ENCODE data around the gene EBPL.

- TF ChIP-seq, protein P1, sequence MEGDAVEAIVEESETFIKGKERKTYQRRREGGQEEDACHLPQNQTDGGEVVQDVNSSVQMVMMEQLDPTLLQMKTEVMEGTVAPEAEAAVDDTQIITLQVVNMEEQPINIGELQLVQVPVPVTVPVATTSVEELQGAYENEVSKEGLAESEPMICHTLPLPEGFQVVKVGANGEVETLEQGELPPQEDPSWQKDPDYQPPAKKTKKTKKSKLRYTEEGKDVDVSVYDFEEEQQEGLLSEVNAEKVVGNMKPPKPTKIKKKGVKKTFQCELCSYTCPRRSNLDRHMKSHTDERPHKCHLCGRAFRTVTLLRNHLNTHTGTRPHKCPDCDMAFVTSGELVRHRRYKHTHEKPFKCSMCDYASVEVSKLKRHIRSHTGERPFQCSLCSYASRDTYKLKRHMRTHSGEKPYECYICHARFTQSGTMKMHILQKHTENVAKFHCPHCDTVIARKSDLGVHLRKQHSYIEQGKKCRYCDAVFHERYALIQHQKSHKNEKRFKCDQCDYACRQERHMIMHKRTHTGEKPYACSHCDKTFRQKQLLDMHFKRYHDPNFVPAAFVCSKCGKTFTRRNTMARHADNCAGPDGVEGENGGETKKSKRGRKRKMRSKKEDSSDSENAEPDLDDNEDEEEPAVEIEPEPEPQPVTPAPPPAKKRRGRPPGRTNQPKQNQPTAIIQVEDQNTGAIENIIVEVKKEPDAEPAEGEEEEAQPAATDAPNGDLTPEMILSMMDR (IDR thresholded peaks at IDR 0.05), result no peak
- TF ChIP-seq POLR2A (IDR thresholded peaks at IDR 0.05), result no peak
These were observed 60.7 kb downstream of the EBPL start for GRCh38 chr13:49630580-49630979.
